Osteoblast (primary cell): ENCODE results near the gene WWOX. TPM values are rescaled to one million over a fixed set of nuclear protein-coding genes. Genes with fewer than 3 reads are reported as not detected.

Source experiments
- DNase-seq: peaks from one replicate; pipeline ENCODE4 v3.0.0; 2011; ENCODE audit warnings: low spot score, mixed read lengths; ENCODE audit not compliant: insufficient read length; ENCODE audit errors: missing footprints
- H2AFZ ChIP-seq: 2 replicates; pipeline ENCODE4 v1.6.0; 2011; ENCODE audit warnings: mild to moderate bottlenecking, low read length
- H3K27ac ChIP-seq: 2 replicates; pipeline ENCODE4 v1.5.1; 2011; ENCODE audit warnings: mild to moderate bottlenecking, low read depth, low read length, moderate library complexity
- H3K27me3 ChIP-seq: 2 replicates; pipeline ENCODE4 v1.6.0; 2012; ENCODE audit warnings: mild to moderate bottlenecking, control low read depth, inconsistent platforms, low read length, moderate library complexity; ENCODE audit not compliant: insufficient read depth
- H3K36me3 ChIP-seq: 2 replicates; pipeline ENCODE4 v1.5.1; 2011; ENCODE audit warnings: mild to moderate bottlenecking, low read length, control low read depth, moderate library complexity; ENCODE audit not compliant: insufficient read depth
- H3K4me1 ChIP-seq: 2 replicates; pipeline ENCODE4 v1.5.1; 2011; ENCODE audit warnings: mild to moderate bottlenecking, low read length, control low read depth, moderate library complexity; ENCODE audit not compliant: insufficient read depth
- H3K4me2 ChIP-seq: 2 replicates; pipeline ENCODE4 v1.6.0; 2011; ENCODE audit warnings: mild to moderate bottlenecking, low read length; ENCODE audit not compliant: insufficient read depth
- H3K4me3 ChIP-seq: fragments of 200-600 bp; sonication (generic); 3 replicates; pipeline ENCODE4 v1.5.1; 2012; ENCODE audit warnings: mild to moderate bottlenecking, low read length, inconsistent platforms; ENCODE audit not compliant: insufficient read depth
- H3K79me2 ChIP-seq: 2 replicates; pipeline ENCODE4 v1.6.0; 2012; ENCODE audit warnings: mild to moderate bottlenecking, low read length, control low read depth, inconsistent platforms; ENCODE audit not compliant: insufficient read depth
- H3K9me3 ChIP-seq: 2 replicates; pipeline ENCODE4 v1.5.1; 2011; ENCODE audit warnings: low read depth, low read length, control low read depth
- H4K20me1 ChIP-seq: 2 replicates; pipeline ENCODE4 v1.6.0; 2012; ENCODE audit warnings: mild to moderate bottlenecking, low read length, control low read depth; ENCODE audit not compliant: insufficient read depth
- total RNA-seq: library from RNA; depleted of rRNA; stranded (reverse); fragments of >200 nt; gene quantifications from 2 replicates; pipeline ENCODE4 v1.2.3, GENCODE V29; 2012
- TF ChIP-seq, protein P1 (sequence below): IDR thresholded peaks from 2 replicates; pipeline ENCODE4 v1.5.1; 2011; ENCODE audit warnings: mild to moderate bottlenecking, low read depth, low read length, moderate library complexity; ENCODE audit errors: extremely low read depth

Gene WWOX
- total RNA-seq, 1 donor, result 23.9 TPM

DNA sequence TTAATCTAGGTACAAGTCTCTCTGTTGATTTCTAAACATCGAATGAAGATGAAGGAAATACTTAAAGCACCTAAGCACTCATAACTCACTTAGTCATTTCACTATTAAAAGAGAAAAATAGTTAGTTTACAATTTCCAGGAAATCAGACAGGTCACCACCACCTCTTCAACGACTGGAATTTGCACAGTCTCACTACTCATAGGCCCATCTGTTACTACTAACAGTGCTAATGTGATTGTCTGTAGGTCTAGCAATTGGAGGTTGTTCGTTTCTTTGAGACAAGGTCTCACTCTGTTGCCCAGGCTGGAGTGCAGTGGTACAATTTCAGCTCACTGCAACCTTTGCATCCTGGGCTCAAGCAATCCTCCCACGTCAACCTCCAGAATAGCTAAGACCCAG lies 1056.5 kb downstream of the WWOX start:
- Histone ChIP-seq H3K27me3 (no peaks in the 10 kb centered on the region), H3K36me3 (no peaks in the 10 kb centered on the region), H4K20me1 (no peaks in the 10 kb centered on the region), H3K4me1 (no peaks in the 10 kb centered on the region), H3K4me3 (no peak overlapping the region), H3K9me3 (no peaks in the 10 kb centered on the region), H3K4me2 (no peak overlapping the region), H3K27ac (no peak overlapping the region), H2AFZ (no peak overlapping the region), H3K79me2 (no peaks in the 10 kb centered on the region)
- DNase-seq, result no peak
- TF ChIP-seq, protein P1, sequence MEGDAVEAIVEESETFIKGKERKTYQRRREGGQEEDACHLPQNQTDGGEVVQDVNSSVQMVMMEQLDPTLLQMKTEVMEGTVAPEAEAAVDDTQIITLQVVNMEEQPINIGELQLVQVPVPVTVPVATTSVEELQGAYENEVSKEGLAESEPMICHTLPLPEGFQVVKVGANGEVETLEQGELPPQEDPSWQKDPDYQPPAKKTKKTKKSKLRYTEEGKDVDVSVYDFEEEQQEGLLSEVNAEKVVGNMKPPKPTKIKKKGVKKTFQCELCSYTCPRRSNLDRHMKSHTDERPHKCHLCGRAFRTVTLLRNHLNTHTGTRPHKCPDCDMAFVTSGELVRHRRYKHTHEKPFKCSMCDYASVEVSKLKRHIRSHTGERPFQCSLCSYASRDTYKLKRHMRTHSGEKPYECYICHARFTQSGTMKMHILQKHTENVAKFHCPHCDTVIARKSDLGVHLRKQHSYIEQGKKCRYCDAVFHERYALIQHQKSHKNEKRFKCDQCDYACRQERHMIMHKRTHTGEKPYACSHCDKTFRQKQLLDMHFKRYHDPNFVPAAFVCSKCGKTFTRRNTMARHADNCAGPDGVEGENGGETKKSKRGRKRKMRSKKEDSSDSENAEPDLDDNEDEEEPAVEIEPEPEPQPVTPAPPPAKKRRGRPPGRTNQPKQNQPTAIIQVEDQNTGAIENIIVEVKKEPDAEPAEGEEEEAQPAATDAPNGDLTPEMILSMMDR, result no peak

DNA sequence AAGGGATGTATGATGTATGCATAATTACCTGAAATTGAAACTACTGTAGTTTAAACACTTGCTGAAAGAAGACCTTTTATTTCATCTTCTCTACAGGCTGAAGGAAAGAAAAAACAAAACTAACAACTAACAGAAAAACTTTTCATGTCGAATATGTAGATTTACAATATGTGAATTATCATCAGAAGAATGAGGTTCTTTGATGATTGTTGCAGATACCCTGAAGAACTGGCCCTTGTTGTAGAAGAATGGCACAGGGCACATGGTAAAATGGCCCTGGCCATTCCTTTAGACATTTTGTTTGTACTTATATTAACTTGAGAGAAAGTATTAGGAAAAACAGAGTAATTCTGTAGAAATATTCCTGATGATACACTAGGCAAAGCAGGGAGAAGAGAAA lies 1057.3 kb downstream of the WWOX start:
- Histone ChIP-seq H4K20me1 (no peaks in the 10 kb centered on the region), H3K79me2 (no peaks in the 10 kb centered on the region), H3K36me3 (no peaks in the 10 kb centered on the region), H2AFZ (no peak overlapping the region), H3K27me3 (no peaks in the 10 kb centered on the region), H3K4me1 (no peaks in the 10 kb centered on the region), H3K27ac (no peak overlapping the region), H3K9me3 (no peaks in the 10 kb centered on the region), H3K4me3 (no peak overlapping the region), H3K4me2 (no peak overlapping the region)
- TF ChIP-seq, protein P1, result no peak
- DNase-seq, result no peak

DNA sequence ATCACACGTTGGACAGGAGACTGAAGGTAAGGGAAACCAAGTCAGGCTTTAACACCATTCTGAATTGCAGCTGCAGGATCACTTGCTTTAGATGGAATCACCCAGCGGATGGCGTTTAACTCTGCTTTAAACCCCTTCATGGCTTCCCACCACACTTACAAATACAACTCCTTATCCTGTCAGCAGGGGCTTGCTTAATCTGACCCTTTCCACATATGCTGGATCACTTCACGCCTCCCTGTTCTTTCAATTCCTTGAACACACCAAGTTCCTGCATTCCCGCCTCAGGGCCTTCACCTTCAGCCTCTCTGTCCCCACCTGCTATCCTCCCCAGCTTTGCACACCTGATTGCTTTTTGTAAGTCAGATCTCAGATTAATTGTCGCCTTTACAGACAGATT lies 1058.9 kb downstream of the WWOX start:
- no peak overlapping the region for H3K27ac ChIP-seq
- no peak overlapping the region for H3K4me2 ChIP-seq
- no peaks in the 10 kb centered on the region for H3K27me3 ChIP-seq
- no peaks in the 10 kb centered on the region for H3K36me3 ChIP-seq
- H2AFZ ChIP-seq, result no peak overlapping the region
- TF ChIP-seq, protein P1, result no peak
- no peaks in the 10 kb centered on the region for H3K9me3 ChIP-seq
- no peaks in the 10 kb centered on the region for H3K4me1 ChIP-seq
- H3K4me3 ChIP-seq, result no peak overlapping the region
- no peaks in the 10 kb centered on the region for H4K20me1 ChIP-seq
- no peaks in the 10 kb centered on the region for H3K79me2 ChIP-seq
- DNase-seq, result no peak

DNA sequence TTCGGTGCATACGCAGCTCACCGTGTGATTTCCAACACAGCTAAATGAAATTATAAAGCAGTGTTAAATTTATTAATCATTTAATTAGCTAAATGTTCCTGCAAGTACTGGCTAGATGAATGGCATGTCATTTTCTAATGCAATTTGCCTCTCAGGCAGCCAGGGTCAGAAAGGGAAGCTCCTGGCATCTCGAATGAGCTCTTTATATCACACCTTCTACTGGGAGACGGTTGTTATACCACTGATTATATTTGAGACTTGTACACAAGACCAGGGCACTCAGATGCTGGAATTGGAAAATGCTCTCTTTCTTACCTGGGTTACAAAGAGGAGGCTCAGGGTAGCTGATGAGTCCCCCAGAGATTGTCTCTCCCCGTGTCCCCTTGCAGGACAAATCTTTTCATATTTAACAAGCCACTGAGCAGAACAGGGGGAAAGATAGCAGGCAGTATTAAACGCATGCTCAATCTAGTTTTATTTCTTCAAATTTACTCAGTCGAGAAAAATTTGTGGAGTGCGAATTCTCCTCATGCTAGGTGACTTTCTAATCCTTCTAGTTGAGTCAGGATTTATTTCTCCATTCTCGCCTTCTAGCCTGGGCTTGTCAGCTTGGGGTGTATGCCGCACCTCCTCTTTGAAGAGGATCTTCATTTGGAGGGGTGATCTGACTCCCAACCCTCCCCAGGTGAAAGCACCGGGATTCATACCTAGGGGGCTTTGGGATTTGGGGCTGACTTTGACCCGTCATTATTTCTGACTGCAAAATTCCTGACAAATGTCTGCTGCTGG lies 1060.0 kb downstream of the WWOX start:
- Histone ChIP-seq H3K4me2 (no peak overlapping the region), H3K27me3 (no peaks in the 10 kb centered on the region), H2AFZ (no peak overlapping the region), H3K4me1 (no peaks in the 10 kb centered on the region), H4K20me1 (no peaks in the 10 kb centered on the region), H3K79me2 (no peaks in the 10 kb centered on the region), H3K9me3 (no peaks in the 10 kb centered on the region), H3K4me3 (no peak overlapping the region), H3K36me3 (no peaks in the 10 kb centered on the region), H3K27ac (no peak overlapping the region)
- no peak for DNase-seq
- TF ChIP-seq, protein P1, result no peak
